ENCODE measurements around the gene TRMT1L. TPM values are rescaled to one million over a fixed set of nuclear protein-coding genes. Genes with fewer than 3 reads are reported as not detected.

The TRMT1L gene
- total RNA-seq, 4 donors from 2014 or later = 13.5 to 30.2 (median 18.0) TPM

- DNase-seq (ENCODE audit: low spot score in 2 of 2) = no peak
- Histone ChIP-seq H3K9me3 (peaks cover 0 to 29% (median 6%) of the 10 kb centered on the region in 4 donors), H3K36me3 (no peaks in the 10 kb centered on the region), H3K4me3 (no peak overlapping the region), H3K27me3 (no peaks in the 10 kb centered on the region), H3K27ac (no peak overlapping the region), H3K4me1 (no peaks in the 10 kb centered on the region)
- WGBS, 2 donors = 75 to 80% methylated on average over 2 of the region's 2 CpGs
- TF ChIP-seq EP300 (IDR thresholded peaks at IDR 0.05) (no peak), CTCF (IDR thresholded peaks at IDR 0.05) (no peak), POLR2A (IDR thresholded peaks at IDR 0.05) (no peak)
Measured at GRCh38 chr1:185112356-185112755, 44.4 kb downstream of the TRMT1L start.

- Histone ChIP-seq H3K4me1 (no peaks in the 10 kb centered on the region), H3K4me3 (no peak overlapping the region), H3K27me3 (no peaks in the 10 kb centered on the region), H3K9me3 (peaks cover 0 to 33% (median 7%) of the 10 kb centered on the region in 4 donors), H3K27ac (no peak overlapping the region), H3K36me3 (no peaks in the 10 kb centered on the region)
- TF ChIP-seq POLR2A (IDR thresholded peaks at IDR 0.05) (no peak), CTCF (IDR thresholded peaks at IDR 0.05) (no peak), EP300 (IDR thresholded peaks at IDR 0.05) (no peak)
- DNase-seq (ENCODE audit: low spot score in 2 of 2) = no peak
Measured at GRCh38 chr1:185111873-185112272, 44.9 kb downstream of the TRMT1L start.

GRCh38 chr1:185110145-185110544, 46.6 kb downstream of the TRMT1L start:
- peaks cover 0 to 40% (median 7%) of the 10 kb centered on the region in 4 donors for H3K9me3 ChIP-seq
- H3K27me3 ChIP-seq = no peaks in the 10 kb centered on the region
- DNase-seq (ENCODE audit: low spot score in 2 of 2) = no peak
- no peak for TF ChIP-seq CTCF (IDR thresholded peaks at IDR 0.05)
- no peak for TF ChIP-seq POLR2A (IDR thresholded peaks at IDR 0.05)
- TF ChIP-seq EP300 (IDR thresholded peaks at IDR 0.05) = no peak
- no peak overlapping the region for H3K27ac ChIP-seq
- no peaks in the 10 kb centered on the region for H3K36me3 ChIP-seq
- H3K4me1 ChIP-seq = no peaks in the 10 kb centered on the region
- H3K4me3 ChIP-seq = no peak overlapping the region

GRCh38 chr1:185108321-185108720, 48.4 kb downstream of the TRMT1L start:
- no peaks in the 10 kb centered on the region for H3K27me3 ChIP-seq
- no peak overlapping the region for H3K27ac ChIP-seq
- no peak overlapping the region for H3K4me3 ChIP-seq
- H3K4me1 ChIP-seq = no peaks in the 10 kb centered on the region
- DNase-seq (ENCODE audit: low spot score in 2 of 2) = no peak
- no peak for TF ChIP-seq CTCF (IDR thresholded peaks at IDR 0.05)
- no peak for TF ChIP-seq POLR2A (IDR thresholded peaks at IDR 0.05)
- no peak for TF ChIP-seq EP300 (IDR thresholded peaks at IDR 0.05)
- peaks cover 0 to 40% (median 7%) of the 10 kb centered on the region in 4 donors for H3K9me3 ChIP-seq
- H3K36me3 ChIP-seq = peaks cover 0 to 8% (median 3%) of the 10 kb centered on the region in 3 donors

- 89 to 91% methylated on average over 3 of the region's 3 CpGs for WGBS, 2 donors
- TF ChIP-seq EP300 (IDR thresholded peaks at IDR 0.05) (no peak), CTCF (IDR thresholded peaks at IDR 0.05) (no peak), POLR2A (IDR thresholded peaks at IDR 0.05) (no peak)
- peaks cover 0 to 38% (median 7%) of the 10 kb centered on the region in 4 donors for H3K9me3 ChIP-seq
- no peaks in the 10 kb centered on the region for H3K4me1 ChIP-seq
- no peaks in the 10 kb centered on the region for H3K27me3 ChIP-seq
- no peak for DNase-seq (ENCODE audit: low spot score in 2 of 2)
- H3K27ac ChIP-seq = no peak overlapping the region
- peaks cover 0 to 14% (median 3%) of the 10 kb centered on the region in 3 donors for H3K36me3 ChIP-seq
- no peak overlapping the region for H3K4me3 ChIP-seq
Measured at GRCh38 chr1:185105121-185105520, 51.6 kb downstream of the TRMT1L start.
